ENCODE data around the gene GHDC. TPM values are rescaled to one million over a fixed set of nuclear protein-coding genes. Genes with fewer than 3 reads are reported as not detected.

The GHDC gene
- total RNA-seq, 6 experiments from 2014 or later: 1.5 to 7.5 (median 6.4) TPM

DNA sequence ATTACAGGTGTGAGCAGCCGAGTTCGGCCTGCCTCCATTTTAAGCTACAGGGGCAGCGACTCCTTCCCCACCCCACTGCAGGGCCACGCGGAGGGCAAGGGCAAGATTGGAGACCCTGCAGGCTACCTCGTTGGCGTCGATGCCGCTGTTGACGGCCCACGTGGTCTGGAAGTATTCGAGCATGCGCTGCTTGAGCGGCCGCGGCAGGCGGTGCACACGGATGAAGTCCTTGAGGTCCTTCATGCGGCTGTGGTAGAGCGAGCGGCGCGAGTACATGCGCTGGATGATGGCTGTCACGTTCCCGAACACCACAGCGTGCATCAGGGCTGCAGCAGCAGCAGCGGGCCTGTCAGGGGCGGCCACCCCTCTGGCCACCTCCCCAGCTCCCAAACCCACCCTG is 24.9 kb downstream of the GHDC start:
- peaks cover 41% of the 10 kb centered on the region for H3K27me3 Mint-ChIP-seq (ENCODE audit: insufficient read depth)
- H3K4me3 Mint-ChIP-seq: no peak overlapping the region
- no peak overlapping the region for H3K27ac Mint-ChIP-seq
- H3K36me3 Mint-ChIP-seq (ENCODE audit: low read depth): no peaks in the 10 kb centered on the region
- no peaks in the 10 kb centered on the region for H3K9me3 Mint-ChIP-seq
- TF ChIP-seq, protein P1, sequence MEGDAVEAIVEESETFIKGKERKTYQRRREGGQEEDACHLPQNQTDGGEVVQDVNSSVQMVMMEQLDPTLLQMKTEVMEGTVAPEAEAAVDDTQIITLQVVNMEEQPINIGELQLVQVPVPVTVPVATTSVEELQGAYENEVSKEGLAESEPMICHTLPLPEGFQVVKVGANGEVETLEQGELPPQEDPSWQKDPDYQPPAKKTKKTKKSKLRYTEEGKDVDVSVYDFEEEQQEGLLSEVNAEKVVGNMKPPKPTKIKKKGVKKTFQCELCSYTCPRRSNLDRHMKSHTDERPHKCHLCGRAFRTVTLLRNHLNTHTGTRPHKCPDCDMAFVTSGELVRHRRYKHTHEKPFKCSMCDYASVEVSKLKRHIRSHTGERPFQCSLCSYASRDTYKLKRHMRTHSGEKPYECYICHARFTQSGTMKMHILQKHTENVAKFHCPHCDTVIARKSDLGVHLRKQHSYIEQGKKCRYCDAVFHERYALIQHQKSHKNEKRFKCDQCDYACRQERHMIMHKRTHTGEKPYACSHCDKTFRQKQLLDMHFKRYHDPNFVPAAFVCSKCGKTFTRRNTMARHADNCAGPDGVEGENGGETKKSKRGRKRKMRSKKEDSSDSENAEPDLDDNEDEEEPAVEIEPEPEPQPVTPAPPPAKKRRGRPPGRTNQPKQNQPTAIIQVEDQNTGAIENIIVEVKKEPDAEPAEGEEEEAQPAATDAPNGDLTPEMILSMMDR (IDR thresholded peaks at IDR 0.05): no peak
- H3K4me1 Mint-ChIP-seq (ENCODE audit: low read depth): no peaks in the 10 kb centered on the region
- DNase-seq: no peak

DNA sequence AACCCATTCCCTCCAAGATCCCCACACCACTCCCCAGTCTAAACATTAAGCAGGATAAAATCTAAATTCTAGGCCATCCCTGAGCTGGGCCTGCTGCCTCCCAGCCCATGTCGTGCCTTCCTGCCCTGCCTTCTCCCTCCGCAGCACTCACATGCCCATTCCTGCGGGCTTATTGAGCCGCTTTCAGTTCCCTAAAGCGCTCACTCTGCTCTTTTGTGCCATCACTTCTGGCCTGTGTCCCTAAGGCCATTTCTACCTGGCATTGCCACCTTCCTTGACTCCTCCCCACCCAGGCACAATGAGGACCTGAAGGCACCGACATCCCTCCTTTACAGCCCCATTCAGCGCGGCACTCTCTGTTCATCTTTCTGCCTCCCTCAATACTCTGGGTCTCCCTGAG is 26.5 kb downstream of the GHDC start:
- H3K9me3 Mint-ChIP-seq: no peaks in the 10 kb centered on the region
- TF ChIP-seq, protein P1 (IDR thresholded peaks at IDR 0.05): no peak
- no peak overlapping the region for H3K27ac Mint-ChIP-seq
- no peaks in the 10 kb centered on the region for H3K36me3 Mint-ChIP-seq (ENCODE audit: low read depth)
- H3K27me3 Mint-ChIP-seq (ENCODE audit: insufficient read depth): peaks cover 28% of the 10 kb centered on the region
- no peak for DNase-seq
- no peaks in the 10 kb centered on the region for H3K4me1 Mint-ChIP-seq (ENCODE audit: low read depth)
- no peak overlapping the region for H3K4me3 Mint-ChIP-seq

DNA sequence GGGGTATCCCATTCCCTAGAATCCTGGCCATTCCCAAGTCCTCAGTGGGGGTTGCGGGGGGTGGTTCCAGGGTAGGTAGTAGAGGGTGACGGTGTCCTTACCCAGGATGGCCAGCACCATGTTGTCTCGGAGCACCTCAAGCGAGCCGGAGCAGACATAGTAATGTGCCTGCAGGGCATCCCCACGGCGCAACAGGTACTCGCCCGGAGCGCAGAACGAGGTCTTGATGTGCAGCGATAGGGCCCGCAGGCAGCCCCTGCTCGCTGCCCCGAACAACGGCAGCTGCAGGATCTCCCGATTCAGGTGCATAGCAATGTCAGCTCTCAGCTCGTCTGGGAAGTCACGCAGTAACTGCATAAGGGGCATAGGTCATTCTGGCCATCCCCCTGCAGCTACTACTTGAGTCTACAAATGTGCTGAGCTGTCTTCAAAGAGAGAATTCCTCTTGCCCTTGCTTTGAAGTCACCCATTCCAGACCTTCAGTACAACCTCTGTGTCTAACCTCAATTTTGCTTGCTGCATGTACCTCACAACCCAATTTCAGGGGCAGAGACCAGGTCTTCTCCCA is 28.0 kb downstream of the GHDC start:
- Mint-ChIP-seq H3K27ac (no peak overlapping the region), H3K27me3 (ENCODE audit: insufficient read depth) (peaks cover 18% of the 10 kb centered on the region), H3K4me3 (no peak overlapping the region), H3K4me1 (ENCODE audit: low read depth) (no peaks in the 10 kb centered on the region), H3K36me3 (ENCODE audit: low read depth) (no peaks in the 10 kb centered on the region), H3K9me3 (no peaks in the 10 kb centered on the region)
- DNase-seq: no peak
- TF ChIP-seq, protein P1 (IDR thresholded peaks at IDR 0.05): no peak

DNA sequence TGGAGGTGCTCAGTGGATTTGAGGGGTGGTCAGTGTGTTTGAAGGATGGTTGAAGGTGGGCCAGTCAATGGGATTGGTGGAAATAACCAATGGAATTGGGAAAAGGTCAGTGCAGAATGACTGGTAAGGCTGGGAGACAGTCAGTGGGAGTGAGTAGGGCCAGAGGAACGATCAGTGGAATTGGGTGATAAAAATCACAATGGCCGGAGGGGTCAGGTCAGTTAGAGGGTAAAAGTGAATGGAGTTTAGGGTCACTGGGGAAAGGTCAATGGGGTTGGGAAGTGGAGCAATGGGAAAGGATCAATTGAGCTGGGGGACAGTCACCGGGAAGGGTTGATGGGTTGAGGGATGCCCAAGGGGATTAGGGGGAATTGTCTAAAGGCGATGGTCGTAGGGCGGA is 28.5 kb downstream of the GHDC start:
- TF ChIP-seq, protein P1 (IDR thresholded peaks at IDR 0.05): no peak
- peaks cover 13% of the 10 kb centered on the region for H3K27me3 Mint-ChIP-seq (ENCODE audit: insufficient read depth)
- H3K9me3 Mint-ChIP-seq: no peaks in the 10 kb centered on the region
- H3K4me1 Mint-ChIP-seq (ENCODE audit: low read depth): no peaks in the 10 kb centered on the region
- H3K36me3 Mint-ChIP-seq (ENCODE audit: low read depth): no peaks in the 10 kb centered on the region
- DNase-seq: no peak
- no peak overlapping the region for H3K4me3 Mint-ChIP-seq
- H3K27ac Mint-ChIP-seq: no peak overlapping the region

DNA sequence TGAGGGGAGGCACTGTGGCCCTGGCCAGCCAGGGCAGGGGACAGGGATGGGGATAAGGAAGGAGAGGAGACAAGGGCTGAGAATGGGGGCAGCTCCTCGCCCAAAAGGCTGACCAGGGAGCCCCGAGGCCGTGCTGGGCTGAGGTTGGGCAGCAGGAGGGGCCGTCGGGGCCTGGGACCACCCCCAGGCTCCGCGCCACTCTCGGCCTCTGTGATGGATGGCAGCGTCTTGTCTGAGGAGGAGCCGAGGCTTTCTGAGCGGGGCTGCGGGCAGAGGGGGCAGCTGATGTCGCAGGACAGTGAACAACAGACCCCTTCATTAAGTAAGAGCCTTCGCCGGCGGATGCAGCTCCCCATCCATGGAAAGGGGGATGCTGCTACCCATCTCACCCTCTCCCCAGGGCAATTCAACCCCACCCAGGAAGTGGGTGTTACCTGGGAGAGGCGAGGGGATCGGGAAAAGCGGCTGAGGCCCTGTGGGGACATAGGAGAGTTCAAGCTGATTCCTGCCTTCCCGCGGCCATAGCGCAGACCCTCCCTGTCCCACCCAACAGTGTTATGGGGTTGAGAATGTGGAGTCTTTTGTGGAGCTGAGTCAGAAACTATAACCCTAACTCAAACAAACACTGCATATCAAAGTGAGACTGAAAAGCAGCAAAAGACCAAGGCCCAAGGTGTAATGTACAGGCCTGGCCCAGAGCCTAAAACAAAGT is 30.4 kb downstream of the GHDC start:
- DNase-seq: no peak

More for the DNA sequence above, 30.4 kb downstream of the GHDC start:
- TF ChIP-seq, protein P1 (IDR thresholded peaks at IDR 0.05): no peak
- Mint-ChIP-seq H3K4me3 (no peak overlapping the region), H3K4me1 (ENCODE audit: low read depth) (no peaks in the 10 kb centered on the region), H3K9me3 (no peaks in the 10 kb centered on the region), H3K27ac (no peak overlapping the region), H3K36me3 (ENCODE audit: low read depth) (no peaks in the 10 kb centered on the region), H3K27me3 (ENCODE audit: insufficient read depth) (peaks cover 9% of the 10 kb centered on the region)

Data from HFFc6 (cell line).